Measurements from ENCODE around the gene PER2. TPM values are rescaled to one million over a fixed set of nuclear protein-coding genes. Genes with fewer than 3 reads are reported as not detected.

PER2 gene
- total and polyA plus RNA-seq, 2 of the 13 experiments (the other 11 are each of a cell fraction or from before 2014, with no cell fraction given), result 5.1 to 9.4 TPM

- Histone ChIP-seq H3K27ac (ENCODE audit: extremely low read length, insufficient read depth, low read length) (no peak overlapping the region), H3K4me3 (replicated peaks in 1 of 3; ENCODE audit: insufficient read depth in 1 of 3, low read depth in 2 of 3, low read length in 3 of 3) (no peak overlapping the region), H3K9ac (ENCODE audit: insufficient read depth, low read depth, low read length) (no peak overlapping the region), H3K9me3 (ENCODE audit: low read length) (no peaks in the 10 kb centered on the region), H3K27me3 (ENCODE audit: control insufficient read depth in 1 of 2, insufficient read depth in 2 of 2, low read length in 2 of 2) (peaks cover 2 to 55% of the 10 kb centered on the region in 2 experiments; a peak in 4 of 5 replicates), H3K79me2 (ENCODE audit: insufficient read depth, low read length) (peaks cover 13% of the 10 kb centered on the region), H2AFZ (ENCODE audit: low read length) (no peak overlapping the region), H3K4me2 (ENCODE audit: low read depth, low read length) (no peak overlapping the region), H4K20me1 (ENCODE audit: insufficient read depth, low read length) (peaks cover 7% of the 10 kb centered on the region), H3K36me3 (replicated peaks in 1 of 2; ENCODE audit: control insufficient read depth in 1 of 2, insufficient read depth in 2 of 2, low read length in 2 of 2) (no peaks in the 10 kb centered on the region), H3K4me1 (ENCODE audit: insufficient read depth, low read length) (peaks cover 11% of the 10 kb centered on the region)
- TF ChIP-seq ZFP82 (CRISPR knock-in tag; IDR thresholded peaks at IDR 0.05; ENCODE audit: borderline replicate concordance) (no peak), TARDBP (CRISPR knock-in tag; IDR thresholded peaks at IDR 0.05) (no peak), TMF1 (CRISPR knock-in tag; IDR thresholded peaks at IDR 0.05; ENCODE audit: low read depth) (no peak), EZH2 (conservative IDR thresholded peaks at IDR 0.05; ENCODE audit: low read depth, low read length) (peak; percentile 54; the same call in 1 of the 2 replicates), ERF (CRISPR knock-in tag; IDR thresholded peaks at IDR 0.05) (no peak), ZNF614 (CRISPR knock-in tag; IDR thresholded peaks at IDR 0.05; ENCODE audit: borderline replicate concordance) (no peak), BHLHE40 (IDR thresholded peaks at IDR 0.05; ENCODE audit: low read length) (no peak), ZNF501 (CRISPR knock-in tag; IDR thresholded peaks at IDR 0.05) (no peak), SMARCC2 (IDR thresholded peaks at IDR 0.05) (no peak)
- no TSS peak for BruUV-seq (replicated peaks)
- 33% methylated on average over 7 of the region's 7 CpGs for WGBS (ENCODE audit: low lambda C conversion rate)
- in situ Hi-C loops (cut with HindIII; ENCODE audit: extremely low pct_ligation_motif_present, low pct_unique_long_range_greater_than_20kb), result no loop called here
- DNase-seq (ENCODE audit: low spot score) (no peak), ATAC-seq (no peak), FAIRE-seq (peak; percentile 15)
- ChIA-PET CTCF (ENCODE audit: low intra/inter-chr PET ratio, low total read pairs) (no interaction called here), POLR2A (interaction anchor here (0.8 kb wide), 1 partner anchor 14 kb away, joined by 4 read pairs; no protein-coding TSS in a partner anchor)
- intact Hi-C loops (cut with micrococcal nuclease; ENCODE audit: unreplicated experiment), result no loop called here
Observed at GRCh38 chr2:238207006-238207405, 81.4 kb downstream of the PER2 start.
